ENCODE data around the gene FLNB.

FLNB gene

DNA sequence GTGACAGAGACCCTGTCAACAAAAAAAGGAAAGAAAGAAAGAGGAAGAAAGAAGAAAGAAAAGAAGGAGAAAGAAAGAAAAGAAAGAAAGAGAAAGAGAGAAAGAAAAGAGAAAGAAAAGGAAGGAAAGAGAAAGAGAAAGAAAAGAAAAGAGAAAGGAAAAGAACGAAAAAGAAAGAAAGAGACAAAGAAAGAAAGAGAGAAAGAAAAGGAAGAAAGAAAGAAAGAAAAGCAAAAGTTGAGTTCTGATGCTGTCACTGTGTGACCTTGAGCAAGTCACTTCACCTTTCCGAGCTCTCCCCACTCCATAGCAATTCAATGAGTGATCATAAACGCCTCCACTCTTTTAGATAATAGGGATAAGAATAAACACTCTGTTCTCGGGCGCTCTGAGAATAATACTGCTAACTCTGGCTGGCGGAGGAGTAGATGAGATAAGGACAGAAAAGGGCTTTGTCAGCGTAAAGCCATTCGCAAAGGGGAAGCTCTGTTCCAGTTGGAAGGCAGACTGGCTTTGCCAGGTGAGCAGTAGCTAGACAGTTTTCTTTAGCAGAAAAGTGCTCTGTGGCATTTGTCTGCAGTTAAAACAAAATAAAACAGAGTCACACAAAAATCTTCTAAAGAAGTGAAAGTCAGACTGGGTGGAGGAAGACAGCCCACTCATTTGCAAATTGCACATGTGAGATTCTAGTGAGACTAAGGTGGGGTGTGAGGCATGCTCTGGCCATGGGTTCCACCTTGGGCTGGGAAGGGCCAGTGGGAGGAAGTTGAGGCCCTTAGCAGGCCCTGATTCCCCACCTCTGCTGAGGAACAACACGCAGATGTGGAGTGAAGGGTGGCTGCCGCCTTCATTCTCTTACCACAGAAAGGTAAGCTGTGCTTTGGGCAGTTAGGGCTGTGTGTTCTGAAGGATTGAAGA lies 9.6 kb upstream of the FLNB start:
- TF ChIP-seq, protein P1, sequence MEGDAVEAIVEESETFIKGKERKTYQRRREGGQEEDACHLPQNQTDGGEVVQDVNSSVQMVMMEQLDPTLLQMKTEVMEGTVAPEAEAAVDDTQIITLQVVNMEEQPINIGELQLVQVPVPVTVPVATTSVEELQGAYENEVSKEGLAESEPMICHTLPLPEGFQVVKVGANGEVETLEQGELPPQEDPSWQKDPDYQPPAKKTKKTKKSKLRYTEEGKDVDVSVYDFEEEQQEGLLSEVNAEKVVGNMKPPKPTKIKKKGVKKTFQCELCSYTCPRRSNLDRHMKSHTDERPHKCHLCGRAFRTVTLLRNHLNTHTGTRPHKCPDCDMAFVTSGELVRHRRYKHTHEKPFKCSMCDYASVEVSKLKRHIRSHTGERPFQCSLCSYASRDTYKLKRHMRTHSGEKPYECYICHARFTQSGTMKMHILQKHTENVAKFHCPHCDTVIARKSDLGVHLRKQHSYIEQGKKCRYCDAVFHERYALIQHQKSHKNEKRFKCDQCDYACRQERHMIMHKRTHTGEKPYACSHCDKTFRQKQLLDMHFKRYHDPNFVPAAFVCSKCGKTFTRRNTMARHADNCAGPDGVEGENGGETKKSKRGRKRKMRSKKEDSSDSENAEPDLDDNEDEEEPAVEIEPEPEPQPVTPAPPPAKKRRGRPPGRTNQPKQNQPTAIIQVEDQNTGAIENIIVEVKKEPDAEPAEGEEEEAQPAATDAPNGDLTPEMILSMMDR (IDR thresholded peaks at IDR 0.05; ENCODE audit: control extremely low read depth, extremely low read depth, low read depth, missing control alignments) = no peak
- POLR2A ChIA-PET = interaction anchor here (0.6 to 1.1 kb wide), 3 partner anchors 13 to 399 kb away, joined by 3 to 4 read pairs (median 3); no protein-coding TSS in a partner anchor
- DNase-seq (ENCODE audit: extremely low spot score) = peak; percentile 60
- CTCF ChIA-PET = interaction anchor here (0.9 to 5.0 kb wide), 4 partner anchors 9 to 179 kb away, joined by 4 to 27 read pairs (median 4); partner anchors contain the start of gene FLNB

DNA sequence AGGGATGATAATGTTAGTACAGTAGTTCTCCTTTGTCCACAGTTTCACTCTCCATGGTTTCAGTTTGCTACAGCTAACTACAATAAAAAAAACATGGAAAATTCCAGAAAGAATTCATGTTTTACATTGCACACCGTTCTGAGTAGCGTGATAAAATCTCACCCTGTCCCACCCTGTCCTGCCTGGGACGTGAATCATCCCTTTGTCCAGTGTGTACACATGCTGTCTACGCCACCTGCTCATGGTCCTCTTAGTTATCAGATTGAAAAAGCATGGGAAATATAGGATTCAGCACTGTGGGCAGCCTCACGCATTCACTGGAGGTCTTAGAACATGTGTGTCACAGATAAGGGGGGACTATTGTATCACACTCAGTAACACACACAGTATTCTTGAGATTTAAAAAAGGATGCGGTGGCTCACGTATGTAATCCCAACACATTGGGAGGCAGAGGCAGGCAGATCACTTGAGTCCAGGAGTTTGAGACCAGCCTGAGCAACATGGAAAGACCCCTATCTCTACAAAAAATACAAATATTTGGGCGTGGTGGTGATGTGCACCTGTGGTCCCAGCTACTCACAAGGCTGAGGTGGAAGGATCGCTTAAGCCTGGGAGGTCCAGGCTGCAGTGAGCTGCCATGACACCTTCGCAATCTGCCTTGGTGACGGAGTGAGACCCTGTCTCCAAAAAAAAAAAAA lies 8.7 kb upstream of the FLNB start:
- CTCF ChIA-PET = interaction anchor here (0.9 to 5.0 kb wide), 4 partner anchors 8 to 178 kb away, joined by 4 to 27 read pairs (median 4); partner anchors contain the start of gene FLNB
- no peak for DNase-seq (ENCODE audit: extremely low spot score)
- POLR2A ChIA-PET = interaction anchor here (1.1 kb wide), 1 partner anchor 12 kb away, joined by 3 read pairs; no protein-coding TSS in a partner anchor
- TF ChIP-seq, protein P1 (IDR thresholded peaks at IDR 0.05; ENCODE audit: control extremely low read depth, extremely low read depth, low read depth, missing control alignments) = no peak

DNA sequence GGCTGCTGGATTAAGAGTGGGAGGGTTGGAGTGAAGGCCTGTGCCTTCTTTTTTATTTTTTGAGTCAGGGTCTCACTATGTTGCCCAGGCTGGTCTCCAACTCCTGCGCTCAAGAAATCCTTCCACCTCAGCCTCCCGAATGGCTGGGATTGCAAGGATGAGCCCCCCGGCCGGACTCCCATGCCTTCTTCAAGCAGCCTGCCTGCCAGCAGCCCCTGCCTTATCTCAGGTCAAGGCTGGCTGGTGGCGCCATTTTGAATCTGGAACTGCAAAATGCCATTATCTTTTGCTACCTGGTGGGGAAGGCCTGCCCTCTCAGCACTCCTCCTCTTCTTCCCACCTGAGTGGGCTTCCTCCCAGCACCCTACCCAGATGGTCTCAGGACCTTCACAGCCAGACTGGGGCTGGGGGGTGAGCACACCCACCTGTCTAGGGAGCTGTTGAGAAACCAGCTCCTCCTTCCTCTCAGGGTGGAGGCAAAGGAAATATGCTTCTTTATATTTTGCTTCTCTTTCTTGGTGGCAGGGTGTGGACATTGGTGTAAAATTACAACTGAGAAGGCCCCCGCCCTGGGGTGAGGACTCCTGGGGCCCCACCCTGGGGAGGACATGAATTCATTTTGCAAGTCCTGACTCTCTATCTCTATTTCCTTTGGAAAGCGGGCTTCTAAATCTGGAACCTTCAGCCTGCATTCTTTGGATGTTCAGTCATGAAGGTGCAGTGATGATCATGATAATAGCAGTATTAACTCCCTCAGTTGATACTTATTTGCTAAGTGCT lies 7.7 kb upstream of the FLNB start:
- POLR2A ChIA-PET = no interaction called here
- CTCF ChIA-PET = interaction anchor here (0.9 to 5.0 kb wide), 2 partner anchors 8 to 167 kb away, joined by 4 to 27 read pairs; partner anchors contain the start of gene FLNB
- TF ChIP-seq, protein P1 (IDR thresholded peaks at IDR 0.05; ENCODE audit: control extremely low read depth, extremely low read depth, low read depth, missing control alignments) = no peak

DNA sequence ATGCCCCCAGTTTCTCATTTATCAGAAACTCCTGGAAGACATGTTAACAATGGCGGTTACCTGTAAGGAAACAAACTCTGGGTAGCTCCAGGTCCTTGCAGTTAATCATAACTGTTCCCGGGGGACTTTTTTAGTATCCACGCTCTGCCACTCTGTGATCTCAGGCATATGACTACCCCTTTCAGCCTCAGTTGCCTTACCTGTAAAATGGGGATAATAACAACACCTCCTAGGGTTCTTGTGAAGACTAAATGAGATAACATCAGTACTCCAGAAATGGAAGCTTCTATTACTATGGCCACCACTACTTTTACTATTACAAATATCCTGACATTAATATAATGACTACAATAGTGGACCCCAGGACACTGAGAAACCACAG lies 7.1 kb upstream of the FLNB start:
- ChIA-PET POLR2A (no interaction called here), CTCF (interaction anchor here (0.9 kb wide), 1 partner anchor 166 kb away, joined by 4 read pairs; no protein-coding TSS in a partner anchor)
- TF ChIP-seq, protein P1 (IDR thresholded peaks at IDR 0.05; ENCODE audit: control extremely low read depth, extremely low read depth, low read depth, missing control alignments) = no peak
- no peak for DNase-seq (ENCODE audit: extremely low spot score)

More for the DNA sequence above, 7.7 kb upstream of the FLNB start:
- DNase-seq (ENCODE audit: extremely low spot score) = no peak

DNA sequence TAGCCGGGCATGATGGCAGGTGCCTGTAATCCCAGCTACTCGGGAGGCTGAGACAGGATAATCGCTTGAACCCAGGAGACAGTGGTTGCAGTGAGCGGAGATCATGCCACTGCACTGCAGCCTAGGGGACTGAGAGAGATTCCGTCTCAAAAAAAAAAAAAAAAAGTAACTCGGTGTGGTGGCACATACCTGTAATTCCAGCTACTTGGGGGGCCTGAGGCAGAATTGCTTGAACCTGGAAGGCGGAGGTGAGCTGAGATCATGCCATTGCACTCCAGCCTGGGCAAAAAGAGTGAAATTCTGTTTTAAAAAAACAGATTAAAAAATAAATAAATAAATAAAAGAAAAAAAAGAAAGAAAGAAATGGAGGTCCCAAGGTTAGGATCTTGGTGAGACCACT lies 6.2 kb upstream of the FLNB start:
- POLR2A ChIA-PET = interaction anchor here (0.7 kb wide), 1 partner anchor 233 kb away, joined by 9 read pairs; no protein-coding TSS in a partner anchor
- TF ChIP-seq, protein P1 (IDR thresholded peaks at IDR 0.05; ENCODE audit: control extremely low read depth, extremely low read depth, low read depth, missing control alignments) = no peak
- CTCF ChIA-PET = interaction anchor here (0.9 kb wide), 1 partner anchor 39 kb away, joined by 3 read pairs; no protein-coding TSS in a partner anchor
- DNase-seq (ENCODE audit: extremely low spot score) = no peak
